HG03025 (cell line): ENCODE data around the gene ANXA2.

Experiments used
- ATAC-seq: cut with Tn5 transposase; IDR thresholded peaks from one replicate; pipeline ENCODE4 v1.9.1; 2021; ENCODE audit warnings: mild to moderate bottlenecking, moderate library complexity; ENCODE audit not compliant: unreplicated experiment, low FRiP score

The ANXA2 gene

GRCh38 chr15:60315878-60316277, 81.9 kb downstream of the ANXA2 start:
- ATAC-seq = no peak

GRCh38 chr15:60313906-60314305, 83.9 kb downstream of the ANXA2 start:
- ATAC-seq = no peak

- no peak for ATAC-seq
These were observed 90.8 kb downstream of the ANXA2 start for GRCh38 chr15:60307034-60307433.

- ATAC-seq = no peak
These were observed 96.8 kb downstream of the ANXA2 start for GRCh38 chr15:60301024-60301423.

GRCh38 chr15:60299452-60300047, 98.2 kb downstream of the ANXA2 start:
- no peak for ATAC-seq
